B cell (primary cell): Measurements from ENCODE around the gene PIM2. TPM values are rescaled to one million over a fixed set of nuclear protein-coding genes. Genes with fewer than 3 reads are reported as not detected.
A peak's percentile ranks its signal among the peaks of the same experiment; 100 is the strongest.

Experiments used
- ATAC-seq: fragments of 200-7000 bp; cut with Tn5 transposase; one replicate; pipeline ENCODE4 v1.10.0; 2021; ENCODE audit warnings: low read depth, mild to moderate bottlenecking, moderate number of reproducible peaks, moderate library complexity
- CTCF ChIA-PET: fragments of 350-600 bp; sonication (Branson Sonifier 250); formaldehyde crosslinking; loops from one replicate; lab custom pipeline; 2021; ENCODE audit warnings: antibody characterized with exemption, inconsistent platforms; lab: Charles Lee
- POLR2A ChIA-PET: fragments of 350-600 bp; sonication (Branson Sonifier 250); formaldehyde crosslinking; loops from one replicate; lab custom pipeline; 2021; ENCODE audit warnings: antibody characterized with exemption; lab: Charles Lee
- DNase-seq: peaks from one replicate; pipeline ENCODE4 v3.0.0; 2013
- H2AFZ ChIP-seq: 2 replicates; pipeline ENCODE4 v1.6.1; 2012; ENCODE audit warnings: mild to moderate bottlenecking, low read depth, low read length; ENCODE audit not compliant: insufficient read depth, poor library complexity, severe bottlenecking
- H3K27ac ChIP-seq, 2 donors: 1 replicate in 1 of 2; 2 replicates in 1 of 2; pipeline ENCODE4 v1.5.1; 2012 to 2013; ENCODE audit warnings: low read length in 2 of 2, mild to moderate bottlenecking in 2 of 2, moderate library complexity in 1 of 2
- H3K27me3 ChIP-seq, 4 experiments: fragments of 200-600 bp in 1 of 4; sonication (generic) in 1 of 4; replicated peaks in 1 of 4; 1 replicate in 2 of 4; 2 replicates in 2 of 4; pipeline versions ENCODE4 v1.6.1 to v1.7.0; 2013 to 2016; ENCODE audit warnings: low read length in 3 of 4, mild to moderate bottlenecking in 2 of 4, mixed read lengths in 1 of 4, moderate library complexity in 1 of 4; ENCODE audit not compliant: insufficient read depth in 4 of 4, control insufficient read depth in 3 of 4; ENCODE audit errors: control extremely low read depth in 1 of 4
- H3K36me3 ChIP-seq, 2 experiments: replicated peaks in 1 of 2; 1 replicate in 1 of 2; 2 replicates in 1 of 2; pipeline versions ENCODE4 v1.6.1 to v1.7.1; 2013; ENCODE audit warnings: low read length in 1 of 2; ENCODE audit not compliant: insufficient read depth in 2 of 2, control insufficient read depth in 1 of 2; ENCODE audit errors: control extremely low read depth in 1 of 2, extremely low read depth in 1 of 2
- H3K4me1 ChIP-seq, 2 donors: fragments of 200-600 bp in 1 of 2; sonication (generic) in 1 of 2; 1 replicate in 1 of 2; 2 replicates in 1 of 2; pipeline versions ENCODE4 v1.5.1 to v1.6.1; 2013 to 2017; ENCODE audit warnings: low read length in 2 of 2; ENCODE audit not compliant: control insufficient read depth in 2 of 2, insufficient read depth in 2 of 2
- H3K4me2 ChIP-seq: replicated peaks from 2 replicates; pipeline ENCODE3; 2012; ENCODE audit warnings: mild to moderate bottlenecking, low read depth, low read length; ENCODE audit not compliant: poor library complexity, severe bottlenecking
- H3K4me3 ChIP-seq, 5 experiments: fragments of 200-600 bp in 1 of 5; sonication (generic) in 1 of 5; 1 replicate in 3 of 5; 2 replicates in 2 of 5; pipeline versions ENCODE4 v1.5.1 to v1.7.0; 2011 to 2016; ENCODE audit warnings: low read length in 4 of 5, mild to moderate bottlenecking in 4 of 5, low read depth in 2 of 5, control low read depth in 1 of 5, moderate library complexity in 1 of 5; ENCODE audit not compliant: insufficient read depth in 1 of 5; ENCODE audit errors: control extremely low read depth in 1 of 5, extremely low read depth in 1 of 5
- H3K79me2 ChIP-seq: fragments of 200-600 bp; sonication (generic); one replicate; pipeline ENCODE4 v1.6.0; 2016; ENCODE audit warnings: low read length; ENCODE audit not compliant: control insufficient read depth, insufficient read depth
- H3K9ac ChIP-seq: fragments of 200-600 bp; sonication (generic); 2 replicates; pipeline ENCODE4 v1.6.1; 2017; ENCODE audit warnings: mild to moderate bottlenecking, low read length, moderate library complexity
- H3K9me3 ChIP-seq, 3 donors: one replicate each; pipeline versions ENCODE4 v1.6.1 to v1.7.1; 2013; ENCODE audit warnings: low read length in 2 of 3; ENCODE audit not compliant: control insufficient read depth in 2 of 3, insufficient read depth in 1 of 3; ENCODE audit errors: control extremely low read depth in 1 of 3
- H4K20me1 ChIP-seq: 2 replicates; pipeline ENCODE4 v1.6.0; 2012; ENCODE audit warnings: mild to moderate bottlenecking, low read length; ENCODE audit not compliant: insufficient read depth, control insufficient read depth, poor library complexity, severe bottlenecking
- H3K27ac Mint-ChIP-seq: one replicate; pipeline ENCODE4 v1.8.0; 2021; ENCODE audit warnings: mixed read lengths
- H3K27me3 Mint-ChIP-seq: one replicate; pipeline ENCODE4 v1.8.0; 2021; ENCODE audit warnings: mixed read lengths
- H3K4me1 Mint-ChIP-seq: one replicate; pipeline ENCODE4 v1.8.0; 2021; ENCODE audit warnings: mixed read lengths
- H3K4me3 Mint-ChIP-seq: one replicate; pipeline ENCODE4 v1.8.0; 2021; ENCODE audit warnings: mixed read lengths
- H3K9me3 Mint-ChIP-seq: one replicate; pipeline ENCODE4 v1.8.0; 2022; ENCODE audit warnings: mixed read lengths; ENCODE audit not compliant: insufficient read depth
- EZH2 ChIP-seq: IDR thresholded peaks from 2 replicates; pipeline ENCODE4 v1.6.1; 2012; ENCODE audit warnings: borderline replicate concordance, low read depth, mild to moderate bottlenecking, moderate library complexity, low read length; ENCODE audit not compliant: insufficient read depth, poor library complexity, severe bottlenecking
- WGBS: methylation state at CpG from one replicate; pipeline ENCODE4 v1.1.5; 2013; ENCODE audit warnings: missing lambda C conversion rate; ENCODE audit not compliant: insufficient coverage; 5-methylcytosine and 5-hydroxymethylcytosine counted together
- intact Hi-C: fragments of 100-400 bp; cut with micrococcal nuclease; formaldehyde crosslinking; loops from one replicate; pipeline ENCODE4 v1.10.0; 2022
- polyA minus RNA-seq: library from RNA; depleted of rRNA, polyadenylated mRNA; stranded (reverse); fragments of >200 nt; gene quantifications from 2 replicates; pipeline ENCODE4 v1.2.3, GENCODE V29; 2012
- polyA plus RNA-seq: library from polyadenylated mRNA; depleted of rRNA; stranded (reverse); fragments of >200 nt; gene quantifications from 2 replicates; pipeline ENCODE4 v1.2.3, GENCODE V29; 2012
- total RNA-seq, 2 donors: library from RNA; stranded (reverse); fragments of 120-200 nt in 1 of 2; gene quantifications; 1 replicate in 1 of 2; 2 replicates in 1 of 2; pipeline versions ENCODE4 v1.2.3 to v1.2.4, GENCODE V29; 2013 to 2022
- TF ChIP-seq, protein P1 (sequence below): fragments of 200-600 bp; IDR thresholded peaks from one replicate; pipeline ENCODE4 v1.8.0; 2022; ENCODE audit warnings: antibody characterized with exemption, mild to moderate bottlenecking

The PIM2 gene
- 315 and 323 TPM in 2 replicates for total RNA-seq
- 158 TPM for total RNA-seq (2013)
- polyA plus RNA-seq = 249 and 276 TPM in 2 replicates
- 241 and 338 TPM in 2 replicates for polyA minus RNA-seq

DNA sequence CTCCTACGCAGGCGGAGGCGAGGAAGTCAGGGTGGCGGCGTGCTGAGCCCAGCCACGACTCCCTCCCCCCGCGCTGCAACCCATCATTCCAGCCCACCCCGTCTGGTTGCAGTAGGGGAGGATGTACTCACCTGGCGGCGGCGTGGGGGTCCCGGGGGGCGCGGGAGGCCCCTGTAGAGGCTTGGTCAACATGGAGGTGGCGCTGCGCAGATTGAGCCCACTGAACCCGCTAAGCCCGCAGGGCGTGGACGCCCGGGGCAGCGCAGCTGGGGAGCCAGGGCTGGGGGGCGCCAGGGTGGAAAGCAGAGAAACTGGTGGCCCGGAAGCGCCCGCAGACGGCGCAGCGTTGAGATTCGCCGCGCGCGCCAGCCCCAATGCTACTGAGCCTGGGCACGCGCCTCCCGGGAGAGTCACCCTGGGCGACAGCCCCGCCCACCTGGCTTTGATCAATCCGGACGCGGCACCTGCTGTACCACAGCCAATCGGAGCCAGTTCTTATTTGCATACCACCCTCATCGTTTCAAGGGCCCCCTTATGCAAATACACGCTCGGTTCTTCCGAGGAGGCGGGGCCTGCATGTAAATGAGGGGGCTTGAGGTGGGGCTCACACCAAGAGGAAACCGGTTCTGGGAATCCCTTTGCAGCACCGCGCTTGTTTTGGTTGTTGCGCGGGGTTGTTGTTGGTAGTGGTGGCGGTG is at the start of gene PIM2:
Gene PIM2 (minus strand): TSS at position 382 of the 698 bp plus-strand sequence. CDS start 190 bp downstream, at position 192.
- TF ChIP-seq, protein P1, sequence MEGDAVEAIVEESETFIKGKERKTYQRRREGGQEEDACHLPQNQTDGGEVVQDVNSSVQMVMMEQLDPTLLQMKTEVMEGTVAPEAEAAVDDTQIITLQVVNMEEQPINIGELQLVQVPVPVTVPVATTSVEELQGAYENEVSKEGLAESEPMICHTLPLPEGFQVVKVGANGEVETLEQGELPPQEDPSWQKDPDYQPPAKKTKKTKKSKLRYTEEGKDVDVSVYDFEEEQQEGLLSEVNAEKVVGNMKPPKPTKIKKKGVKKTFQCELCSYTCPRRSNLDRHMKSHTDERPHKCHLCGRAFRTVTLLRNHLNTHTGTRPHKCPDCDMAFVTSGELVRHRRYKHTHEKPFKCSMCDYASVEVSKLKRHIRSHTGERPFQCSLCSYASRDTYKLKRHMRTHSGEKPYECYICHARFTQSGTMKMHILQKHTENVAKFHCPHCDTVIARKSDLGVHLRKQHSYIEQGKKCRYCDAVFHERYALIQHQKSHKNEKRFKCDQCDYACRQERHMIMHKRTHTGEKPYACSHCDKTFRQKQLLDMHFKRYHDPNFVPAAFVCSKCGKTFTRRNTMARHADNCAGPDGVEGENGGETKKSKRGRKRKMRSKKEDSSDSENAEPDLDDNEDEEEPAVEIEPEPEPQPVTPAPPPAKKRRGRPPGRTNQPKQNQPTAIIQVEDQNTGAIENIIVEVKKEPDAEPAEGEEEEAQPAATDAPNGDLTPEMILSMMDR = no peak
- no peak for TF ChIP-seq EZH2
- no peaks in the 10 kb centered on the region for H3K9me3 ChIP-seq
- H3K27me3 Mint-ChIP-seq = no peaks in the 10 kb centered on the region
- peaks cover 42% of the 10 kb centered on the region for H3K4me1 Mint-ChIP-seq
- H3K4me3 ChIP-seq = peak within 1 kb of the TSS; percentile 67 to 94 (median 86)
- H3K4me3 Mint-ChIP-seq = peak within 1 kb of the TSS; percentile 98
- peak within 1 kb of the TSS; percentile 45 for H2AFZ ChIP-seq
- intact Hi-C loops = loop anchor here (1.0 to 10.0 kb wide), 8 partner anchors 10 to 1704 kb away; partner anchors contain the start of genes CDK16, ELK1, PLP2 and TFE3
- ATAC-seq (peak; percentile 80), DNase-seq (peak; percentile 94)
- peaks cover 34 to 53% of the 10 kb centered on the region in 2 donors for H3K4me1 ChIP-seq
- 0% methylated on average over 33 of the region's 55 CpGs for WGBS
- no peaks in the 10 kb centered on the region for H3K27me3 ChIP-seq
- H3K9ac ChIP-seq = peak within 1 kb of the TSS; percentile 90
- ChIA-PET POLR2A (interaction anchor here (1.0 to 5.9 kb wide), 3 partner anchors 19 to 22 kb away, joined by 7 to 101 read pairs (median 18); partner anchors contain the start of genes PQBP1 and TIMM17B), CTCF (interaction anchor here (0.7 to 4.0 kb wide), 4 partner anchors 19 to 270 kb away, joined by 3 to 28 read pairs (median 4); no protein-coding TSS in a partner anchor)
- H4K20me1 ChIP-seq = peaks cover 46% of the 10 kb centered on the region
- peak within 1 kb of the TSS; percentile 84 to 92 for H3K27ac ChIP-seq
- peak within 1 kb of the TSS; percentile 97 for H3K27ac Mint-ChIP-seq
- peaks cover 66% of the 10 kb centered on the region for H3K79me2 ChIP-seq
- peak within 1 kb of the TSS; percentile 77 for H3K4me2 ChIP-seq
- no peaks in the 10 kb centered on the region for H3K9me3 Mint-ChIP-seq
- peaks cover 0 to 46% of the 10 kb centered on the region in 2 experiments for H3K36me3 ChIP-seq

DNA sequence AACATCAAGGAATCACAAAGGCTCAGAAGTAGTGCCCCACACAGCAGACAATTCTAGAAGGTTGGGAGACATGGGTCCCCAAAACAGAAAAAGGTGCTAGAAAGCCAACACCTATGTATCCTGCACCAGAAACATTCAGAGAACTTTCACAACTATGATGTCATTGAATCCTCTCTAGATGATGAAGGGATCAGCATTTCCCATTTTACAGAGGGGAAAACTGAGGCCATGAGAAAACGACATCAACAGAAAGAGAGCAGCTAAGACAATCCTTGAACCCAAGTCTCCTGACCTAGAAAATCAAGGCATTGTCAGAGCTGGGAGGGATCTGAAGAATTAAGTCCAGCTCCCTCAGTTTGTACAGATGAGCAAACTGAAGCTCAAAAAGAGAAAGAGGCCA is 49.6 kb upstream of the PIM2 start:
- no CpG with 5 or more reads among the region's 1 CpG for whole genome bisulfite sequencing
- H3K36me3 ChIP-seq = no peaks in the 10 kb centered on the region
- no peak for DNase-seq
- CTCF ChIA-PET = interaction anchor here (0.6 kb wide), 1 partner anchor 55 kb away, joined by 5 read pairs; no protein-coding TSS in a partner anchor
- TF ChIP-seq, protein P1 = no peak
- TF ChIP-seq EZH2 = no peak
- POLR2A ChIA-PET = no interaction called here
- Mint-ChIP-seq H3K27me3 (no peaks in the 10 kb centered on the region), H3K9me3 (no peaks in the 10 kb centered on the region), H3K4me1 (peaks cover 20% of the 10 kb centered on the region), H3K27ac (no peak overlapping the region), H3K4me3 (no peak overlapping the region)
- no peaks in the 10 kb centered on the region for H4K20me1 ChIP-seq
- no peak overlapping the region for H3K4me2 ChIP-seq
- no peak for ATAC-seq
- no peak overlapping the region for H2AFZ ChIP-seq
- no peak overlapping the region for H3K27ac ChIP-seq
- no peak overlapping the region for H3K9ac ChIP-seq
- H3K79me2 ChIP-seq = no peaks in the 10 kb centered on the region
- no peaks in the 10 kb centered on the region for H3K27me3 ChIP-seq
- no peaks in the 10 kb centered on the region for H3K9me3 ChIP-seq
- peaks cover 17 to 20% of the 10 kb centered on the region in 2 donors for H3K4me1 ChIP-seq
- H3K4me3 ChIP-seq = no peak overlapping the region
- intact Hi-C loops = no loop called here
